ENCODE results near the gene ANKRD33B.
A peak's percentile ranks its signal among the peaks of the same experiment; 100 is the strongest.

ANKRD33B gene

GRCh38 chr5:10703676-10704075 lies 139.8 kb downstream of the ANKRD33B start:
- DNase-seq = no peak

GRCh38 chr5:10704949-10705621 lies 141.2 kb downstream of the ANKRD33B start:
- peak; percentile 77 for DNase-seq

- no peak for DNase-seq
These were observed 141.9 kb downstream of the ANKRD33B start for GRCh38 chr5:10705747-10706146.

GRCh38 chr5:10706326-10706725 lies 142.5 kb downstream of the ANKRD33B start:
- DNase-seq = no peak
